ENCODE results near the gene ZNF516.
A peak's percentile ranks its signal among the peaks of the same experiment; 100 is the strongest.

The ZNF516 gene

DNA sequence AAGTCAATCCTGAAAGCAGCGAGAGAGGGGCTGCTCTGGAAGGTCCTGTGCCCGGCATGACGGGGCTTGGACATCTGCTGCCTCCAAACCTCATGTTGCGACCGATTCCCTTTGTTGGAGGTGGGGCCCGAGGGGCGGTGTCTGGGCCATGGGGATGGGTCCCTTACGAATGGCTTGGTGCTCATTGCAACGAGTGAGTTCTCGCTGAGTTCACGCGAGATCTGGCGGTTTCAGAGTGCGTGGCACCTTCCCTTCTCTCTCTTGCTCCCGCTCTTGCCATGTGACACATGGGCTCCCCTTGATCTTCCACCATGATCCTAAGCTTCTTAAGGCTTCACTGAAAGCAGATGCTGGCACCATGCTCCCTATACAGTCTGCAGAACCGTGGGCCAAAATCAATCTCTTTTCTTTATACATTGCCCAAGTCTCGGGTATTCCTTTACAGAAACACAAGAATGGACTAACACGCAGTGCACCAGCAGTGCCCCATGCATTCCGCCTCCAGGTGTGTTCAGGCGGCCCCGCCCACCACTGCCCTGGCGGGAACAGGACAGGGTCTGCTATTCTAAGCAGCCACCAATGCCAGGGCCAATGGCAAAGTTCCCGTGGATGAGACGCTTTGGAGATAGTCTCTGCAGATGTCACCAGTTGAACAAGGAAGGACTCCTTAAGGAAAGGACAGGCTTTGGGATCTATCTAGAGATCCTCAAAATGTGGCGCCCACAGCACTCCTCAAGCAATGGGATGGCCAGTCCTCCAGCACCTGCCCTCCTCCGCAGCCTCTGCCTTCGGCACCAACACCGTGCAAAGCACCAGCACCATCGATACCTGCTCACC, 63.4 kb downstream of the ZNF516 start:
- no peak for DNase-seq (ENCODE audit: low read depth)
- TF ChIP-seq, protein P1, sequence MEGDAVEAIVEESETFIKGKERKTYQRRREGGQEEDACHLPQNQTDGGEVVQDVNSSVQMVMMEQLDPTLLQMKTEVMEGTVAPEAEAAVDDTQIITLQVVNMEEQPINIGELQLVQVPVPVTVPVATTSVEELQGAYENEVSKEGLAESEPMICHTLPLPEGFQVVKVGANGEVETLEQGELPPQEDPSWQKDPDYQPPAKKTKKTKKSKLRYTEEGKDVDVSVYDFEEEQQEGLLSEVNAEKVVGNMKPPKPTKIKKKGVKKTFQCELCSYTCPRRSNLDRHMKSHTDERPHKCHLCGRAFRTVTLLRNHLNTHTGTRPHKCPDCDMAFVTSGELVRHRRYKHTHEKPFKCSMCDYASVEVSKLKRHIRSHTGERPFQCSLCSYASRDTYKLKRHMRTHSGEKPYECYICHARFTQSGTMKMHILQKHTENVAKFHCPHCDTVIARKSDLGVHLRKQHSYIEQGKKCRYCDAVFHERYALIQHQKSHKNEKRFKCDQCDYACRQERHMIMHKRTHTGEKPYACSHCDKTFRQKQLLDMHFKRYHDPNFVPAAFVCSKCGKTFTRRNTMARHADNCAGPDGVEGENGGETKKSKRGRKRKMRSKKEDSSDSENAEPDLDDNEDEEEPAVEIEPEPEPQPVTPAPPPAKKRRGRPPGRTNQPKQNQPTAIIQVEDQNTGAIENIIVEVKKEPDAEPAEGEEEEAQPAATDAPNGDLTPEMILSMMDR (conservative IDR thresholded peaks at IDR 0.05; ENCODE audit: low read length), result no peak
- no peak overlapping the region for H3K4me3 ChIP-seq (ENCODE audit: low read length)

DNA sequence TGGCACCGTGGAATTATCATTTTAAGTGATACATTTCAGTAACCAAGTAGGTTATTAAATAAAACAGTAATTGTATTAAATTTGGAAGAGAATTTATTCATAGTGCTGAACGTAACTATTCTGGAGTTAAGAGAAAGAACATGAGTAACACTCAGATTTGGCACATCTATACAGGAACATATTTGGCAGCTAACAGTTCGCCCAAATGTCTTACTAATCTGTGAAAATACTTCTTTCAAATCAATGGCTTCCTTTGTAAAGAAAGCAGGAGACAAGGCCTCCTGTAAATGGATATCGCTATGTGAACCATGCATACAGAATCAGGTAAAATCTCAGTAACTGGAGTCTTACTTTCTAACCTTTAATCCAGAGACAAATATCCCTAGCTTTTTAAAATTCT, 64.4 kb downstream of the ZNF516 start:
- DNase-seq (ENCODE audit: low read depth), result peak; percentile 62
- TF ChIP-seq, protein P1 (conservative IDR thresholded peaks at IDR 0.05; ENCODE audit: low read length), result no peak
- H3K4me3 ChIP-seq (ENCODE audit: low read length), result no peak overlapping the region

DNA sequence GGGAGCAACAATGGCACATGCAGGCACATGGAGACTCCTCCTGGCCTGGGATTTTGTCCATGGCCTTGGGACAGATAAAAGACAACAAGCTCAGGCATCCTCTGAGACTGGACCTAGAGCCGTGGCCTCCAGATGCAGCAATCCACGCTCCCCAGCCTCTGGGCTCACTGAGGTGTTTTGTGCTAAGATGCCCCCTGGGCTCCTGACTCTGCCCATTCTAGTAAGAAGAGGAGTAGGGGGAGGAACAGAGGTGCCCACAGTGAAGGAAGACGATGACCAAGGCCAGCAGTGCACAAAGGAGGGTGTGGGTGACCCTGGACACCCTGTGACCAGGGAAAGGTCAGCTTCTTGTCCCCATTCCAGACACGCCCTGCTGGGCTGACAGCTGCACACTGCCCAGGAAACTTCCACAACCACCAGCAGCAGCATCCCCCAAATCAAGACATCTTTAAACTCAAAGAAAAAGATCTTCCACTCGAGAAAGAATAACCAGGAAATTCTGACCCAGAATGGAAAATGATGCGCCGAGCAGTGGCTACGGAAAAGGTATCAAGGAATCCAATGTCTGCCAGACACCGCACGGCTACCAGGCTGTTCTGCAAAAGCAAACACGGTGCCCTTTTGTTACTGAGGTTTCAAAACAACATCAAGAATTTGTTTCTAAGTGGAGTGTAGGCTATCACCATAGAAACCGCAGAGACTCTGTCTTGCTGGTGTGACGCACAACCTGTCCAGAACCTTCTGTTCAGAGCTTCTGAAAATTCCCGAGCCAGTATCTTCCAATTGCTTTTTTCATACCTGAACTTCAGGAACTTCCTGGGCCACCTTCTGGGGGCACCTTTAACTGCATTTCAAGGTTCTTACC, 65.5 kb downstream of the ZNF516 start:
- TF ChIP-seq, protein P1 (conservative IDR thresholded peaks at IDR 0.05; ENCODE audit: low read length), result no peak
- no peak for DNase-seq (ENCODE audit: low read depth)
- no peak overlapping the region for H3K4me3 ChIP-seq (ENCODE audit: low read length)

DNA sequence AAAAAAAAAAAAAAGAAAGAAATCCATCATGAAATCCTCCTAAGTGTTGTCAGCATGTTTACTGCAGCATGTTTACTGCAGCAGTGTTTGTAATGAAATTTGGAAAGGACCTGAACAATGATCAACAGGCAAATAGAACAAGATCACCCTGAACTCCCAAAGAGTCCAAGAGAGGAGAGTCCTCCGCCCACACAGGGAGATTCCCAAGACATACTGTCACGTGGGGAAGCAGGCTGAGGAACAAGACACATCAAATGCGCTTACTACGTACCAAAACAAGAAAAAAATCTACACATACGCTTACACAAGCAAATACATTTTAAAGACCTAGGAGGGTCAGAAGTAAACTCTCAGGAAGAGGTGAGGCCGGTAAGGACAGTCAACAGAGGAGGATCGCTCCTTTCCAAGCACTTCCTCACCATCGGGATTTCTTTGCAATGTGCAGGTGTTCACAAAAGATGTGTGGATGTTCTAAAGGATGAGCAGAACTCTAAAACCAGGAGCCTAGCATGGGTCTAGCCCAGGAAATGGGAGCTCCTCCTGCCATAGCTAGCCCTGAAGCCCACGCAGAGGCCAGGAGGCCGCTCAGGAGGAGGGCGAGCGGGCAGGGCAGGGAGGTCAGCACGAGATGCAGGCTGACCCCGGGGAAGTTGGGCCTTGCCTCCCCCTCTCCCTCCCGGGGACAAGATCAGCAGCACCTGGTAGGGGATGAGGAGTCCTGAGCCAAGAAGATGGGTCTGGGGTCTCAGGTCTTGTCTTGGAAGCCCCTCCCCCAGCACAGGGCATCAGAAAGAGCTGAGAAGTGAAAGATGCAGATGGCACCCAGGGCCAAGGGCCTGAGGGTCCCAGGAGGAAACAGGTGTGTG, 66.4 kb downstream of the ZNF516 start:
- H3K4me3 ChIP-seq (ENCODE audit: low read length), result no peak overlapping the region
- TF ChIP-seq, protein P1 (conservative IDR thresholded peaks at IDR 0.05; ENCODE audit: low read length), result no peak
- DNase-seq (ENCODE audit: low read depth), result peak; percentile 44

DNA sequence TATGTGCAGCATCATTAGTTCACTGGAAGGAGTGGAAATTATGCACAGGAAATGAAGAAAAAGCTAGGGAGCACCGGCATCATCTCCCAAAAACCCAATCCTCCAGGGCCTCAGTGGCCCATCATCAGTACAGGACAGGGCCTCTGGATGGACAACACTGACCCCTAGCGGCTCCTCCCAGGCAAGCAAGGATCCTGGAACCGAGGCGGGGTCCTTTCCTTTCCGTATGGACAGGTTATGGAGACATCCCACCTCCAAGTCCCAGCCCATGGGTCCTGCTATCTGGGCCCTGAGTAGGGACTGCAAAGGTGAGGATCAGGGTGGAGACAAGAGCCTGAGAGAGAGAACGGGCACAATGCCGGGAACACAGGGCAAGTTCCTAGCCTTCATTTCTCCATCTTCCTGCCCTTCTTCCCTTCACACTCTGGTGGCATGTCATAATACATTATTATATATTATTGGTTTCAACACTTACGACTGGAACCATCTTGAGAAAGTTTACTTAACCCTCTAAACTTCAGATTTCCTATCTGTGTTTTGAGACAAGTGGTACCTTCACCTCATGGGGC, 68.2 kb downstream of the ZNF516 start:
- H3K4me3 ChIP-seq (ENCODE audit: low read length), result no peak overlapping the region
- TF ChIP-seq, protein P1 (conservative IDR thresholded peaks at IDR 0.05; ENCODE audit: low read length), result peak; percentile 80
- DNase-seq (ENCODE audit: low read depth), result no peak
